ENCODE data around the gene TNFSF8.

- TF ChIP-seq, protein P1, sequence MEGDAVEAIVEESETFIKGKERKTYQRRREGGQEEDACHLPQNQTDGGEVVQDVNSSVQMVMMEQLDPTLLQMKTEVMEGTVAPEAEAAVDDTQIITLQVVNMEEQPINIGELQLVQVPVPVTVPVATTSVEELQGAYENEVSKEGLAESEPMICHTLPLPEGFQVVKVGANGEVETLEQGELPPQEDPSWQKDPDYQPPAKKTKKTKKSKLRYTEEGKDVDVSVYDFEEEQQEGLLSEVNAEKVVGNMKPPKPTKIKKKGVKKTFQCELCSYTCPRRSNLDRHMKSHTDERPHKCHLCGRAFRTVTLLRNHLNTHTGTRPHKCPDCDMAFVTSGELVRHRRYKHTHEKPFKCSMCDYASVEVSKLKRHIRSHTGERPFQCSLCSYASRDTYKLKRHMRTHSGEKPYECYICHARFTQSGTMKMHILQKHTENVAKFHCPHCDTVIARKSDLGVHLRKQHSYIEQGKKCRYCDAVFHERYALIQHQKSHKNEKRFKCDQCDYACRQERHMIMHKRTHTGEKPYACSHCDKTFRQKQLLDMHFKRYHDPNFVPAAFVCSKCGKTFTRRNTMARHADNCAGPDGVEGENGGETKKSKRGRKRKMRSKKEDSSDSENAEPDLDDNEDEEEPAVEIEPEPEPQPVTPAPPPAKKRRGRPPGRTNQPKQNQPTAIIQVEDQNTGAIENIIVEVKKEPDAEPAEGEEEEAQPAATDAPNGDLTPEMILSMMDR (conservative IDR thresholded peaks at IDR 0.05): peak; percentile 84
- no peak for TF ChIP-seq EZH2 (IDR thresholded peaks at IDR 0.05; ENCODE audit: low read depth)
Observed at GRCh38 chr9:114911167-114911821, 19.1 kb downstream of the TNFSF8 start.

All from PC-9 (cell line).